ENCODE results near the gene SLX1A. TPM values are rescaled to one million over a fixed set of nuclear protein-coding genes. Genes with fewer than 3 reads are reported as not detected.

Gene SLX1A
- total RNA-seq, 1 donor = 19.9 TPM

DNA sequence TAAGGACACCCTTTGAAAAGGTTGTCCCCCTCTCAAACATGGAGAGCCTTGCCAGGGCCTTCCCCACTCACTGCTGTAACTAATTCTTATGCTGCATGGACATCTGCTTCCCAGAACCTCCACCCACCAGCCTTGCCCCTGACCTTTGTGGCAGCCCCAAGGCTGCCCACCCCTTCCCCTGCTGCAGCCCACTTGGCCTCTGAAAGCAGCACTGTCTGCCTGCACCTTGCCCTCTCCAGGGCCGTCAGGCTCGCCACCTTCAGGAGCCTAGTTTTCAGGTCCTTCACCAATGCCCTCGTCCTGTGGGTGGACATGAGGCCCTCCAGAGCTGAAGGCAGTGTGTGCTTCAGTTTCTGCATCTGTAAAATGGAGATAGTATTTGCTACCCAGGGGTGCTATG, 12.9 kb upstream of the SLX1A start:
- no peak overlapping the region for H3K4me3 ChIP-seq (ENCODE audit: insufficient read depth, low read length)
- H3K27me3 ChIP-seq (ENCODE audit: insufficient read depth, low read length) = no peaks in the 10 kb centered on the region
- DNase-seq (ENCODE audit: insufficient read length, low spot score, missing footprints) = peak; percentile 60
- H3K27ac ChIP-seq (ENCODE audit: low read depth, low read length) = no peak overlapping the region
- H3K9me3 ChIP-seq (ENCODE audit: low read depth, low read length) = no peaks in the 10 kb centered on the region
- no peak overlapping the region for H2AFZ ChIP-seq (ENCODE audit: low read length)
- no peak overlapping the region for H3K4me2 ChIP-seq (ENCODE audit: insufficient read depth, low read length)
- H4K20me1 ChIP-seq (ENCODE audit: insufficient read depth, low read length) = peaks cover 3% of the 10 kb centered on the region
- H3K36me3 ChIP-seq (ENCODE audit: insufficient read depth, low read length) = no peaks in the 10 kb centered on the region
- no peaks in the 10 kb centered on the region for H3K4me1 ChIP-seq (ENCODE audit: insufficient read depth, low read length)
- H3K79me2 ChIP-seq (ENCODE audit: insufficient read depth, low read length) = no peaks in the 10 kb centered on the region
- TF ChIP-seq, protein P1, sequence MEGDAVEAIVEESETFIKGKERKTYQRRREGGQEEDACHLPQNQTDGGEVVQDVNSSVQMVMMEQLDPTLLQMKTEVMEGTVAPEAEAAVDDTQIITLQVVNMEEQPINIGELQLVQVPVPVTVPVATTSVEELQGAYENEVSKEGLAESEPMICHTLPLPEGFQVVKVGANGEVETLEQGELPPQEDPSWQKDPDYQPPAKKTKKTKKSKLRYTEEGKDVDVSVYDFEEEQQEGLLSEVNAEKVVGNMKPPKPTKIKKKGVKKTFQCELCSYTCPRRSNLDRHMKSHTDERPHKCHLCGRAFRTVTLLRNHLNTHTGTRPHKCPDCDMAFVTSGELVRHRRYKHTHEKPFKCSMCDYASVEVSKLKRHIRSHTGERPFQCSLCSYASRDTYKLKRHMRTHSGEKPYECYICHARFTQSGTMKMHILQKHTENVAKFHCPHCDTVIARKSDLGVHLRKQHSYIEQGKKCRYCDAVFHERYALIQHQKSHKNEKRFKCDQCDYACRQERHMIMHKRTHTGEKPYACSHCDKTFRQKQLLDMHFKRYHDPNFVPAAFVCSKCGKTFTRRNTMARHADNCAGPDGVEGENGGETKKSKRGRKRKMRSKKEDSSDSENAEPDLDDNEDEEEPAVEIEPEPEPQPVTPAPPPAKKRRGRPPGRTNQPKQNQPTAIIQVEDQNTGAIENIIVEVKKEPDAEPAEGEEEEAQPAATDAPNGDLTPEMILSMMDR (IDR thresholded peaks at IDR 0.05; ENCODE audit: extremely low read depth, low read depth, low read length) = no peak

DNA sequence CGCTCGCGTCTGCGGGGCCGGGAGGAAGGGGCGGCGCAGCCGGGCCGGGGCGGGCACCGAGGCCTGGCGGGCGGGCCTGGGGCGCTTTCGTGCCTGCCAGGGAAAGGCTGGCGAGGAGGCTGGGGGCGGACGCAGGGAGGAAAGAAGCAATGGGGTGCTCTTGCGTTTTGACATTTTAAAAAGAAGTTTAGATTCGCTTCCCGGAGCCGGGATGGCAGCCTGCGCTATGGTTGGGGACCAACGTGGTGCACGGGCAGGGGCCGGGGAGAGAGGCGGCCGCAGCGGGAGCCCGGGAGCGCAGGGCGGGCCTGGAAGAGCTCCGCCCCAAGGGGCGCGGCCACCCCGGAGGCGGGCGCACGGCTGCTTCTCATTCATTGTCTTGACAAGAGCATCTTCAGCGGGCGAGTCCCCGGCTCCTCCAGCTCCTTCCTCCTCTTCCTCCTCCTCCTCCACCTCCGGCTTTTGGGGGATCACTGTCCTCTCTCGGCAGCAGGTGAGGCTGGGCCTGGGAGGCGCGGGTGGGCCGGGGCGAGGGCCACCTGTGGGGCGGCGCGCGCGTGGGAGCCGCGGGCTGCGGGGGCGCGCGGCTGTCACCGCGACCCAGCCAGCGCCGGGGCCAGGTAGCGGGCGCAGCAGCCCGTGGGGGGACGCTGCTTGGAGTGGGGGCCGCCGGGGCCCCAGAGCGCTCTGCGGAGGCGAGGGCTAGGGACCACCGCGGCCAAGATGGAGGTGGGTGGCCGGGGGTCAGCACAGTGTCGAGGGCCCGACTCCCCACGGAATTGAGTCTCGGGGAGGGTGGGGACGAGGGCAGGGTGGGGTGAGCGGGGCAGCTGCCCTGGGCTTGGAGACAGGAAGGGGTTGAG, 10.2 kb upstream of the SLX1A start, which contains the start of gene CORO1A:
CORO1A (plus strand) TSS at position 370 of the 863 bp plus-strand sequence. CDS start 1,608 bp downstream, outside the sequence.
- no peaks in the 10 kb centered on the region for H3K4me1 ChIP-seq (ENCODE audit: insufficient read depth, low read length)

DNA sequence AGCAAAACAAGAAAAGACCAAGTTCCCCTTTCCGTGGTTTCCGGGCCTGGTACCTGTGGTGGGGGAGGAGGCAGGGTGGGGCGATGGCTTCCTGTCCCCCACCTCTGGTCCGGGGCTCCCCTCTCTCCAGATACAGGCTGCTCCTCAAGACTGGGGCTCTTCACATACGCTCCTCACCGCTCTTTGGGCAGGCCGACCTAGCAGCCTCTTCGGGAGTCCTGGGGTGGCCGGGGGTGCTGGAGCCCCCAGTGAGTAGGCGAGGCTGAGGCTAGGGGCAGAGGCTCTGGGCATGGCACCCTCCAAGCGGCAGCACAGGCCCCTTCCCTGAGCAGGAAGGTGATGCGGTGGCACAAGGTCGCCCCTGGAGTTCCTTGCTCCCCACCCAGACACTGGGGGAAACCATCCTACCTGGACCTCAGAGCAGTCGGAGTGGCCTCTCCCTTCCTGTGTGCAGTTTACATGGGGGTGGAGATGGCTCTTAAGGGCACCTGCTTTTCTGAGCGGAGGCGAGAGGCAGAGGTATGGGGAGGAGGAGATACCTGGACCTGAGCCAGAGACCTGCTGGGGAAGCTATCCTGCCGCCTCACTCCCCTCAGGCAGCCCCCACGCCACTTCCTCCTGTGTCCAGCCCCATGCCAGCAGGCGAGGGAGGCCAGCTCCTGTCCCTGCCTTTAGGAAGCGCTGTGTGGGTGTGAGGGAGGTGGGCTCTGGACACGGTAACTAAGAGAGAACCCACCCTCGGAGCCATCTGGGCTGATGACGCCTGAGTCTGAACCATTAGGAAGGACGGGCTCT, 9.4 kb upstream of the SLX1A start:
- H3K4me1 ChIP-seq (ENCODE audit: insufficient read depth, low read length) = no peaks in the 10 kb centered on the region
- no peaks in the 10 kb centered on the region for H3K27me3 ChIP-seq (ENCODE audit: insufficient read depth, low read length)
- H3K4me2 ChIP-seq (ENCODE audit: insufficient read depth, low read length) = peak overlapping the region; percentile 89
- no peaks in the 10 kb centered on the region for H3K36me3 ChIP-seq (ENCODE audit: insufficient read depth, low read length)
- no peaks in the 10 kb centered on the region for H3K9me3 ChIP-seq (ENCODE audit: low read depth, low read length)
- H3K27ac ChIP-seq (ENCODE audit: low read depth, low read length) = no peak overlapping the region
- H3K79me2 ChIP-seq (ENCODE audit: insufficient read depth, low read length) = no peaks in the 10 kb centered on the region
- H2AFZ ChIP-seq (ENCODE audit: low read length) = no peak overlapping the region
- peak; percentile 87 for DNase-seq (ENCODE audit: insufficient read length, low spot score, missing footprints)
- peaks cover 3% of the 10 kb centered on the region for H4K20me1 ChIP-seq (ENCODE audit: insufficient read depth, low read length)
- H3K4me3 ChIP-seq (ENCODE audit: insufficient read depth, low read length) = peak overlapping the region; percentile 70
- TF ChIP-seq, protein P1 (IDR thresholded peaks at IDR 0.05; ENCODE audit: extremely low read depth, low read depth, low read length) = no peak

More for the DNA sequence above, 10.2 kb upstream of the SLX1A start, which contains the start of gene CORO1A:
- Histone ChIP-seq H2AFZ (ENCODE audit: low read length) (peak within 1 kb of the TSS; percentile 96), H3K4me2 (ENCODE audit: insufficient read depth, low read length) (peak within 1 kb of the TSS; percentile 89), H3K4me3 (ENCODE audit: insufficient read depth, low read length) (peak within 1 kb of the TSS; percentile 70), H4K20me1 (ENCODE audit: insufficient read depth, low read length) (peaks cover 3% of the 10 kb centered on the region), H3K27ac (ENCODE audit: low read depth, low read length) (no peak within 1 kb of the TSS), H3K27me3 (ENCODE audit: insufficient read depth, low read length) (no peaks in the 10 kb centered on the region), H3K9me3 (ENCODE audit: low read depth, low read length) (no peaks in the 10 kb centered on the region), H3K36me3 (ENCODE audit: insufficient read depth, low read length) (no peaks in the 10 kb centered on the region), H3K79me2 (ENCODE audit: insufficient read depth, low read length) (no peaks in the 10 kb centered on the region)
- DNase-seq (ENCODE audit: insufficient read length, low spot score, missing footprints) = peak; percentile 99
- TF ChIP-seq, protein P1 (IDR thresholded peaks at IDR 0.05; ENCODE audit: extremely low read depth, low read depth, low read length) = no peak
